ENCODE measurements around the gene NBL1. TPM values are rescaled to one million over a fixed set of nuclear protein-coding genes. Genes with fewer than 3 reads are reported as not detected.

NBL1 gene
- total RNA-seq, 1 experiment from 2014 or later = 36.9 TPM

DNA sequence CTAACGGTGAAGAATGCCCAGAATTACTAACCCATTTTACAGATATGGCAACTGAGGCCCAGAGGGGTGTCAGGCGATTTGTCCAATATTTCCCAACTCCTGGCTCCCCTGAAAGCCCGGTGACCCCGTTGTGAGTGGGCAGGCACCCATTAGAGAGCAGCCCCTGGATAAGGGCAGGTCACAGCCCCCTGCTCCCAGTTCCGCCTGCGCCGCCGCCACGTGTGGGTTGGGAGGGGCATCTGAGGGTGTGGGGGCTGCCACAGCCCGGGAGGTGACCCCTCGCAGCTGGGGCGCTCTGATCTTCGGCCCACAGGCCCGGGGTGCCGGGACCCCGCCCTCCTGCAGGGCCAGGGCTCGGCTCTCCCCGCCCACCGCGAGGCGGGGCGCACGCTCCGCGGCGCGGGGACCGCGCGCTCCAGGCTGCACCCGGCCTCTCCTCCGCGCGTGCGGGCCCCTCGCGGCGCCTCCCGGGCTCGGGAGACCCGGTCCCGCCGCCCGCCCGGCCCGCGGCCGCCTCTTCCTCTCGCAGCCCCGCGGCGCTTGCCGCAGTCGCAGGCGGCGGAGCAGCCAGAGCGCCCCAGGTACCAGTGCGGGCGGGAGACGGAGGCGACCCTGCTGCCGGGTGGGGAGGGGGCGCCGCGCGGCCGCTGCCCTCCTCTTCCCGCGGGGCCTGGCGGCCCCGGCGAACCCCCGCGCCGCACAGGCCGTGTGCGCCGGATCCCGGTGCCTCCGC is 20.5 kb downstream of the NBL1 start, which contains the start of gene HTR6:
TSS of gene HTR6 (plus strand) at position 423 of the 733 bp plus-strand sequence. CDS start 879 bp downstream, outside the sequence.
- intact Hi-C loops (cut with micrococcal nuclease; ENCODE audit: unreplicated experiment) = loop anchor here (5.0 kb wide), 2 partner anchors 253 to 488 kb away; no protein-coding TSS in a partner anchor
- no peaks in the 10 kb centered on the region for H3K4me1 ChIP-seq (replicated peaks; ENCODE audit: insufficient read depth)
- CTCF ChIA-PET = no interaction called here

DNA sequence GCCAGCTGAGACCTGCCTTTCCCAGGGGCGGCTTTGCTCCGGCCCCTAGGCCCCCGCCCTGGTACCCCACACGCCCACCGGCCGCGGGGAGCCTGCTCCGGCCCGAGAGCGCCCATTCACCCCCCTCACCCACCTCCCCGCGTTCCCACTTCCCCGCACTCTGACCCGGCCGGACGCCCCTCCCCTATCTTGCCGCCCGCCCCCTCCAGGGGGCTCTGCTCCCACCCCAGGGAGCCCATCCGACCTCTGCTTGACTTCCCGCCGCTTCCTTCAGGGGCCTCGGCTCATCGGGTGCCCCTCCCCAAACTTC is 21.0 kb downstream of the NBL1 start:
- DNase-seq = no peak
- H4K20me1 ChIP-seq (ENCODE audit: insufficient read depth) = no peaks in the 10 kb centered on the region
- no peak overlapping the region; the same call in 1 of the 2 replicates for H3K4me2 ChIP-seq
- H3K36me3 ChIP-seq (ENCODE audit: low read depth) = no peaks in the 10 kb centered on the region
- H3K9me2 ChIP-seq (ENCODE audit: insufficient read depth) = no peaks in the 10 kb centered on the region
- no peaks in the 10 kb centered on the region for H3K9me3 ChIP-seq (ENCODE audit: insufficient read depth, low read depth)
- H3K27ac ChIP-seq = no peak overlapping the region
- BruUV-seq (replicated peaks) = no TSS peak
- H3K4me1 ChIP-seq (replicated peaks; ENCODE audit: insufficient read depth) = no peaks in the 10 kb centered on the region
- intact Hi-C loops (cut with micrococcal nuclease; ENCODE audit: unreplicated experiment) = no loop called here
- H3F3A ChIP-seq (ENCODE audit: insufficient read depth, low read depth) = peaks cover 5% of the 10 kb centered on the region; the same call in 1 of the 2 replicates
- TF ChIP-seq, protein P1, sequence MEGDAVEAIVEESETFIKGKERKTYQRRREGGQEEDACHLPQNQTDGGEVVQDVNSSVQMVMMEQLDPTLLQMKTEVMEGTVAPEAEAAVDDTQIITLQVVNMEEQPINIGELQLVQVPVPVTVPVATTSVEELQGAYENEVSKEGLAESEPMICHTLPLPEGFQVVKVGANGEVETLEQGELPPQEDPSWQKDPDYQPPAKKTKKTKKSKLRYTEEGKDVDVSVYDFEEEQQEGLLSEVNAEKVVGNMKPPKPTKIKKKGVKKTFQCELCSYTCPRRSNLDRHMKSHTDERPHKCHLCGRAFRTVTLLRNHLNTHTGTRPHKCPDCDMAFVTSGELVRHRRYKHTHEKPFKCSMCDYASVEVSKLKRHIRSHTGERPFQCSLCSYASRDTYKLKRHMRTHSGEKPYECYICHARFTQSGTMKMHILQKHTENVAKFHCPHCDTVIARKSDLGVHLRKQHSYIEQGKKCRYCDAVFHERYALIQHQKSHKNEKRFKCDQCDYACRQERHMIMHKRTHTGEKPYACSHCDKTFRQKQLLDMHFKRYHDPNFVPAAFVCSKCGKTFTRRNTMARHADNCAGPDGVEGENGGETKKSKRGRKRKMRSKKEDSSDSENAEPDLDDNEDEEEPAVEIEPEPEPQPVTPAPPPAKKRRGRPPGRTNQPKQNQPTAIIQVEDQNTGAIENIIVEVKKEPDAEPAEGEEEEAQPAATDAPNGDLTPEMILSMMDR (conservative IDR thresholded peaks at IDR 0.05) = no peak
- CTCF ChIA-PET = no interaction called here
- H3K27me3 ChIP-seq (ENCODE audit: insufficient read depth, low read depth) = no peaks in the 10 kb centered on the region
- H3K4me3 ChIP-seq = no peak overlapping the region
- POLR2A ChIA-PET (ENCODE audit: unreplicated experiment) = no interaction called here
- H3K79me2 ChIP-seq (ENCODE audit: low read depth) = no peaks in the 10 kb centered on the region
- H2AFZ ChIP-seq = no peak overlapping the region

More for the DNA sequence above, 20.5 kb downstream of the NBL1 start, which contains the start of gene HTR6:
- no peaks in the 10 kb centered on the region for H4K20me1 ChIP-seq (ENCODE audit: insufficient read depth)
- H3K4me3 ChIP-seq = no peak within 1 kb of the TSS
- no peak within 1 kb of the TSS; the same call in 1 of the 2 replicates for H3K4me2 ChIP-seq
- no peaks in the 10 kb centered on the region for H3K27me3 ChIP-seq (ENCODE audit: insufficient read depth, low read depth)
- no peak within 1 kb of the TSS for H2AFZ ChIP-seq
- DNase-seq = no peak
- H3K36me3 ChIP-seq (ENCODE audit: low read depth) = no peaks in the 10 kb centered on the region
- peaks cover 5% of the 10 kb centered on the region; the same call in 1 of the 2 replicates for H3F3A ChIP-seq (ENCODE audit: insufficient read depth, low read depth)
- POLR2A ChIA-PET (ENCODE audit: unreplicated experiment) = no interaction called here
- TF ChIP-seq, protein P1 (conservative IDR thresholded peaks at IDR 0.05) = no peak
- no peak for TF ChIP-seq EZH2 (IDR thresholded peaks at IDR 0.05; ENCODE audit: low read depth)
- no peaks in the 10 kb centered on the region for H3K79me2 ChIP-seq (ENCODE audit: low read depth)
- no TSS peak for BruUV-seq (replicated peaks)
- no peaks in the 10 kb centered on the region for H3K9me2 ChIP-seq (ENCODE audit: insufficient read depth)
- H3K27ac ChIP-seq = no peak within 1 kb of the TSS
- H3K9me3 ChIP-seq (ENCODE audit: insufficient read depth, low read depth) = no peaks in the 10 kb centered on the region

DNA sequence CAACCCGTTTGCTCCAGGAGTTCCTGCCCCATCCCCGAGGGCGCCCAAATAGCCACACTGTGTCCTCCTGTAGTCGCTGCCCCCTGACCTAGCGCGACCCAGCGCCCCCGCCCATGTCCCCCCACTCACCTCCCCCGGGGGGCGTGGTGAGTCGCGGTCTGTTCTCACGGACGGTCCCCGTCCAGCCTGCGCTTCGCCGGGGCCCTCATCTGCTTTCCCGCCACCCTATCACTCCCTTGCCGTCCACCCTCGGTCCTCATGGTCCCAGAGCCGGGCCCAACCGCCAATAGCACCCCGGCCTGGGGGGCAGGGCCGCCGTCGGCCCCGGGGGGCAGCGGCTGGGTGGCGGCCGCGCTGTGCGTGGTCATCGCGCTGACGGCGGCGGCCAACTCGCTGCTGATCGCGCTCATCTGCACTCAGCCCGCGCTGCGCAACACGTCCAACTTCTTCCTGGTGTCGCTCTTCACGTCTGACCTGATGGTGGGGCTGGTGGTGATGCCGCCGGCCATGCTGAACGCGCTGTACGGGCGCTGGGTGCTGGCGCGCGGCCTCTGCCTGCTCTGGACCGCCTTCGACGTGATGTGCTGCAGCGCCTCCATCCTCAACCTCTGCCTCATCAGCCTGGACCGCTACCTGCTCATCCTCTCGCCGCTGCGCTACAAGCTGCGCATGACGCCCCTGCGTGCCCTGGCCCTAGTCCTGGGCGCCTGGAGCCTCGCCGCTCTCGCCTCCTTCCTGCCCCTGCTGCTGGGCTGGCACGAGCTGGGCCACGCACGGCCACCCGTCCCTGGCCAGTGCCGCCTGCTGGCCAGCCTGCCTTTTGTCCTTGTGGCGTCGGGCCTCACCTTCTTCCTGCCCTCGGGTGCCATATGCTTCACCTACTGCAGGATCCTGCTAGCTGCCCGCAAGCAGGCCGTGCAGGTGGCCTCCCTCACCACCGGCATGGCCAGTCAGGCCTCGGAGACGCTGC is 21.7 kb downstream of the NBL1 start:
- CTCF ChIA-PET = no interaction called here
- Histone ChIP-seq H3K36me3 (ENCODE audit: low read depth) (no peaks in the 10 kb centered on the region), H3K79me2 (ENCODE audit: low read depth) (no peaks in the 10 kb centered on the region), H3K9me3 (ENCODE audit: insufficient read depth, low read depth) (no peaks in the 10 kb centered on the region), H3F3A (ENCODE audit: insufficient read depth, low read depth) (peaks cover 5% of the 10 kb centered on the region; the same call in 1 of the 2 replicates), H3K27ac (no peak overlapping the region), H2AFZ (no peak overlapping the region), H3K4me2 (no peak overlapping the region), H3K4me3 (no peak overlapping the region), H3K9me2 (ENCODE audit: insufficient read depth) (no peaks in the 10 kb centered on the region), H3K27me3 (ENCODE audit: insufficient read depth, low read depth) (no peaks in the 10 kb centered on the region), H4K20me1 (ENCODE audit: insufficient read depth) (no peaks in the 10 kb centered on the region), H3K4me1 (replicated peaks; ENCODE audit: insufficient read depth) (no peaks in the 10 kb centered on the region)
- TF ChIP-seq, protein P1 (conservative IDR thresholded peaks at IDR 0.05) = no peak
- no peak for TF ChIP-seq EZH2 (IDR thresholded peaks at IDR 0.05; ENCODE audit: low read depth)
- POLR2A ChIA-PET (ENCODE audit: unreplicated experiment) = no interaction called here
- BruUV-seq (replicated peaks) = no TSS peak
- DNase-seq = no peak
- intact Hi-C loops (cut with micrococcal nuclease; ENCODE audit: unreplicated experiment) = no loop called here

Data from PC-9 (cell line).